Ovary (tissue), 9 donors: ENCODE data around the gene CTSL. TPM values are rescaled to one million over a fixed set of nuclear protein-coding genes. Genes with fewer than 3 reads are reported as not detected.

ENCODE experiments used
- DNase-seq, 5 donors: peaks; one replicate each; pipeline ENCODE4 v3.0.0-alpha.2; 2019 to 2020
- H3K27ac ChIP-seq, 2 donors: fragments of 200-600 bp; one replicate each; pipeline versions ENCODE4 v1.5.1 to v1.8.0; 2019 to 2022
- H3K27me3 ChIP-seq: fragments of 200-600 bp; one replicate; pipeline ENCODE4 v1.8.0; 2022
- H3K36me3 ChIP-seq: fragments of 200-600 bp; sonication (generic); one replicate; pipeline ENCODE4 v1.5.1; 2019
- H3K4me1 ChIP-seq: one replicate; pipeline ENCODE4 v1.8.1; 2013; ENCODE audit warnings: mild to moderate bottlenecking, moderate library complexity; ENCODE audit not compliant: insufficient read depth
- H3K4me3 ChIP-seq: fragments of 200-600 bp; sonication (generic); one replicate; pipeline ENCODE4 v1.5.1; 2017
- H3K9me3 ChIP-seq, 2 donors: fragments of 200-600 bp in 1 of 2; sonication (generic) in 1 of 2; one replicate each; pipeline versions ENCODE4 v1.5.1 to v1.8.1; 2013 to 2019; ENCODE audit warnings: mild to moderate bottlenecking in 1 of 2, moderate library complexity in 1 of 2
- EP300 ChIP-seq: sonication (generic); formaldehyde crosslinking; IDR thresholded peaks from one replicate; pipeline ENCODE4 v1.6.1; 2017; ENCODE audit warnings: antibody characterized with exemption
- POLR2A ChIP-seq: fragments of 450-650 bp; IDR thresholded peaks from one replicate; pipeline ENCODE4 v1.6.1; 2017; ENCODE audit warnings: antibody characterized with exemption, mild to moderate bottlenecking, moderate library complexity
- WGBS, 3 donors: extraction: QIAGEN DNeasy Blood & Tissue Kit in 1 of 3; methylation state at CpG; one replicate each; pipeline versions ENCODE4 v1.1.5 to v1.1.7; 2013 to 2017; 5-methylcytosine and 5-hydroxymethylcytosine counted together
- intact Hi-C, 4 donors: fragments of 100-400 bp; cut with DNase I; formaldehyde crosslinking; loops; one replicate each; pipeline versions ENCODE4 v1.11.0 to v1.15.1; 2022 to 2023
- polyA plus RNA-seq, 2 donors: library from polyadenylated mRNA; stranded (reverse); fragments of 200-250 nt in 1 of 2; fragments of 350-450 nt in 1 of 2; fragmentation: Illumina TruSeq in 1 of 2; extraction: RNeasy Lipid Tissue Mini Kit (QIAGEN cat#74804) in 1 of 2; gene quantifications; one replicate each; pipeline ENCODE4 v1.2.3, GENCODE V29; 2013 to 2014
- total RNA-seq, 7 donors: library from RNA; depleted of rRNA in 2 of 7; stranded (reverse); fragments of >200 nt in 2 of 7; fragmentation: NEBNext Ultra II Directional in 3 of 7; extraction: Animal tissue kit (Norgen Biotek cat#: 25700) in 3 of 7; gene quantifications; one replicate each; pipeline versions ENCODE4 v1.1.0 to v1.2.4, GENCODE V29; 2016 to 2023
- TF ChIP-seq, protein P1 (sequence below), 3 donors: fragments of 450-650 bp in 2 of 3; fragments of 200-600 bp in 1 of 3; IDR thresholded peaks; one replicate each; pipeline versions ENCODE4 v1.5.1 to v1.8.0; 2016 to 2022; ENCODE audit warnings: antibody characterized with exemption in 3 of 3, mild to moderate bottlenecking in 1 of 3
- donor health status: DM: no; HTN: no; CAD: no; lungs with moderate emphysema.
- donor health status: DM: no; HTN: no; CAD: no.
- donor health status: Bipolar disorder and iron deficiency.
- donor health status: DM: yes; HTN: yes; CAD: no.
- donor health status: DM: no; HTN: no; CAD: no.
- donor health status: DM: yes; HTN: yes; CAD: no.

The CTSL gene
- total and polyA plus RNA-seq, 9 donors: 94.0 to 219 (median 115) TPM

DNA sequence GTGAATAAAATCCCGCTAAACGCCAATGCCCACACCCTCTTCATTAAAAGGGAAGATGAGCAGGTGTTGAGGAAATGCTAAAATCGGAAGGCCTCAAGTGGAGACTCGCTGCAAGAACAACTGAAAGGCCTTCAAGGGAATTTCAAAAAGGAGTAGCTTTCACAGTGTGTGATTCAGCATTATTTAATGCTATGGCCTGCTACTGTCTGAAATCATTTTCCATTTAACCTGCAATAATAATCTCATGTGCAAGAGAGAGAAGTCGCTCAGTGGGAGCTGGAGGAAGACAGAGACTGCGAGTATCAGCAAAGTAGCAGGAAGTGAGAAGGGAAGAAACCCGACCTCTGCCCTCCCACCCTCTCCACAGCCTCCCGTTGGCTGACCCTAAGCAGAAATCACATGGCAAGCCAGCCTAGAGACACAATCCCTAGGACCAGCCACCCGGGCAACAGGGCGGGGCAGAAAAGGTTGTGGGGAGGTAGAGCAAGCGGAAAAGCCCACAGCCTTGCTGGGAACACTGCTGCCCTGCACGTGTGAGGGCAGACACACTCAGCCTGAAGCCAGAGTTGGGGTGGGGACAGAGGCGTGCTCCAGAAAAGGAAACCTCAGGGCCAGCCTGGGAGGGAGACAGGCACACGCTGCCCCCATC lies 39.9 kb upstream of the CTSL start:
- H3K36me3 ChIP-seq: no peaks in the 10 kb centered on the region
- intact Hi-C loops: loop anchor here in 1 of 4 donors (2.0 kb wide), 1 partner anchor 127 kb away; no protein-coding TSS in a partner anchor
- H3K4me1 ChIP-seq: peaks cover 3% of the 10 kb centered on the region
- no peaks in the 10 kb centered on the region for H3K9me3 ChIP-seq
- TF ChIP-seq, protein P1, sequence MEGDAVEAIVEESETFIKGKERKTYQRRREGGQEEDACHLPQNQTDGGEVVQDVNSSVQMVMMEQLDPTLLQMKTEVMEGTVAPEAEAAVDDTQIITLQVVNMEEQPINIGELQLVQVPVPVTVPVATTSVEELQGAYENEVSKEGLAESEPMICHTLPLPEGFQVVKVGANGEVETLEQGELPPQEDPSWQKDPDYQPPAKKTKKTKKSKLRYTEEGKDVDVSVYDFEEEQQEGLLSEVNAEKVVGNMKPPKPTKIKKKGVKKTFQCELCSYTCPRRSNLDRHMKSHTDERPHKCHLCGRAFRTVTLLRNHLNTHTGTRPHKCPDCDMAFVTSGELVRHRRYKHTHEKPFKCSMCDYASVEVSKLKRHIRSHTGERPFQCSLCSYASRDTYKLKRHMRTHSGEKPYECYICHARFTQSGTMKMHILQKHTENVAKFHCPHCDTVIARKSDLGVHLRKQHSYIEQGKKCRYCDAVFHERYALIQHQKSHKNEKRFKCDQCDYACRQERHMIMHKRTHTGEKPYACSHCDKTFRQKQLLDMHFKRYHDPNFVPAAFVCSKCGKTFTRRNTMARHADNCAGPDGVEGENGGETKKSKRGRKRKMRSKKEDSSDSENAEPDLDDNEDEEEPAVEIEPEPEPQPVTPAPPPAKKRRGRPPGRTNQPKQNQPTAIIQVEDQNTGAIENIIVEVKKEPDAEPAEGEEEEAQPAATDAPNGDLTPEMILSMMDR (IDR thresholded peaks at IDR 0.05): no peak
- TF ChIP-seq POLR2A (no peak), EP300 (no peak)
- no peaks in the 10 kb centered on the region for H3K27me3 ChIP-seq
- 70 to 77% (median 74%) methylated on average over 14 of the region's 14 CpGs for WGBS, 3 donors
- H3K4me3 ChIP-seq: no peak overlapping the region
- H3K27ac ChIP-seq: no peak overlapping the region
- no peak for DNase-seq

DNA sequence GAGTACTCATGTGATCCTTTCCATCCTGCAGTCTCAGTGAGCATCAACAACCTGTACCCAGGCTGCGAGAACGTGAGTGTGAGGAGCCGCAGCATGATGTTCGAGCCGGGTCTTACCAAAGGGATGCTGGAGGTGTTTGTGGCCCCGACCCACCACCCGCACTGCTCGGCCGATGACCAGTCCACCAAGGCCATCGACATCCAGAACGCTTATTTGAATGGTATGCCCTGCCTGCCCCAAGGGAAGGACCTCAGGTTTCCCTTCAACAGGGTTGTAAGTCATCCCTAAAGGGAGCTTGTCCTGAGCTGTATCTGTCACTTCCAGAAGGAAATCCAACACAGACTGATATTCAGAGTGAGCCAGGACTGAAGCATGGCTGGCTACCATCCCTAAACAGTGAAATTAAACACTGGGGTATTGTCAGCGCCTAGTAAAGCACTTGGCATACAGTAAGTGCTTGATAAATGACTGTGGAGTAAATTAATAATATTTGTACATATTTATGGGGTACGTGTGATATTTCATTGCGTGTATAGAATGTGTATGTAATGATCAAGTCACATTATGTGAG lies 39.3 kb upstream of the CTSL start:
- Histone ChIP-seq H3K4me3 (no peak overlapping the region), H3K27me3 (no peaks in the 10 kb centered on the region), H3K27ac (no peak overlapping the region), H3K36me3 (no peaks in the 10 kb centered on the region), H3K4me1 (peaks cover 3% of the 10 kb centered on the region), H3K9me3 (no peaks in the 10 kb centered on the region)
- DNase-seq: no peak
- 93 to 96% (median 93%) methylated on average over 14 of the region's 14 CpGs for WGBS, 3 donors
- TF ChIP-seq, protein P1 (IDR thresholded peaks at IDR 0.05): no peak
- no peak for TF ChIP-seq POLR2A
- no peak for TF ChIP-seq EP300
- intact Hi-C loops: no loop called here

DNA sequence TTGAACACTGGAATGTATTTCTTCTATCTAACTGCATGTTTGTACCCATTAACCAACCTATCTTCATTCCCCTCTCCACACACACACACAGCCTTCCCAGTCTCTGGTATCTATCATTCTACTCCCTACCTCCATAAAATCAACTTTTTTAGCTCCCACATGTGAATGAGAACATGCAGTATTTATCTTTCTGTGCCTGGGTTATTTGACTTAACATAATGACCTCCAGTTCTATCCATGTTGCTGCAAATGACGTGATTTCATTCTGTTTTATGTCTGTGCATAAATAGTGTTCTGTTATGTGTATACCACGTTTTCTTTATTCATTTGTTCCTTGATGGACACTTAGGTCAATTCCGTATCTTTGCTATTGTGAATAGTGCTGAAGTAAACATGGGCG lies 38.7 kb upstream of the CTSL start:
- 50 to 64% (median 62%) methylated on average over 4 of the region's 4 CpGs for WGBS, 3 donors

DNA sequence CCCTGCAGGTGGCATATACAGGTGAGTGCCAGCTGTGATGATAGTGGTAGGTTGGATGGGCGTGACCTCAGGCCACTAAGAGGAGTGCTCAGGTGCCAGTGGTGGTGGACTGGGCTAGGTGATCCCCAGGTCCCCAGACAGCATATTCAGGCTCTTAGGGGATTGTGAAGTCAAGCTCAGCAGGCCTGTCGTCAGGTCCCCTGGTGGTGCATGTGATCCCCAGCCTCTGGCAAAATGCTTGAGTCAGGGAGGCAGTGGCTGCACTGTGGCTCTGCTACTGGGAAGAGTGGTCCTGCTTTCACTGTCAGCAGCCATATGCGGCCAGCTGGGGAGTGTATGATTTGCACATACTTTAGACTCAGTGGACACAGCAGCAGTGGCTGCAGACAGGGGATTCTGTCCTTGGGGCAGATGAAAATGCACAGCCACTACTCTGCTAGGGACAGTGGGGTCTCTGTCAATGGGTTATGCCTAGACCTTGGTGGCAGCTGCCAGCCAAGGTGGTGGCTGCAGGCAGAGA lies 31.6 kb upstream of the CTSL start:
- no peak overlapping the region for H3K27ac ChIP-seq
- TF ChIP-seq EP300 (no peak), POLR2A (no peak)
- TF ChIP-seq, protein P1 (IDR thresholded peaks at IDR 0.05): no peak
- no peaks in the 10 kb centered on the region for H3K27me3 ChIP-seq
- WGBS, 3 donors: 95 to 97% (median 96%) methylated on average over 3 of the region's 3 CpGs
- H3K36me3 ChIP-seq: no peaks in the 10 kb centered on the region
- intact Hi-C loops: no loop called here
- DNase-seq: no peak
- H3K9me3 ChIP-seq: no peaks in the 10 kb centered on the region
- H3K4me3 ChIP-seq: no peak overlapping the region
- H3K4me1 ChIP-seq: no peaks in the 10 kb centered on the region

More for the DNA sequence above, 38.7 kb upstream of the CTSL start:
- TF ChIP-seq EP300 (no peak), POLR2A (no peak)
- TF ChIP-seq, protein P1 (IDR thresholded peaks at IDR 0.05): no peak
- Histone ChIP-seq H3K27me3 (no peaks in the 10 kb centered on the region), H3K9me3 (no peaks in the 10 kb centered on the region), H3K27ac (no peak overlapping the region), H3K4me3 (no peak overlapping the region), H3K36me3 (no peaks in the 10 kb centered on the region), H3K4me1 (peaks cover 3% of the 10 kb centered on the region)
- no peak for DNase-seq
- intact Hi-C loops: no loop called here
